Measurements from ENCODE around the gene SMIM10L2A. TPM values are rescaled to one million over a fixed set of nuclear protein-coding genes. Genes with fewer than 3 reads are reported as not detected.
"Not testable (repeated sequence)": the region's sequence is repeated elsewhere in the genome, so short reads cannot be mapped to it uniquely, and the experiment has no call there.

SMIM10L2A gene
- total and polyA plus RNA-seq, 5 experiments from 2014 or later, result 0.25 to 5.5 (median 0.46) TPM

DNA sequence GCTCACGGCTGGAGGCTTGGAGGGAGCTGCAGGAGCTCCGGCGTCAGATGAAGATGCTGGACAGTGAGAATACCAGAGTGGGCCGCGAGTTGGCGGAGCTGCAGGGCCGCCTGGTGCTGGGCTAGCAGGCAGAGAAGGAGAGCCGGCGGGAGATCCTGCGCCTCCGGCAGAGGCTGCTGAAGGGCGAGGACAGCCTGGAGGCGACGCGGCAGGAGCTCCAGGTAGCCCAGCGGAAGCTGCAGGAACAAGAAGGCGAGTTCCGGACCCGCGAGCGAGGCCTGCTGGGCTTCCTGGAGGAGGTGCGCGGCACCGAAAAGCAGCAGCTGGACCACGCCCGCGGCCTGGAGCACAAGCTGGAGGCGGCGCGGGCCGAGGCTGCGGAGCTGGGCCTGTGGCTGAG is 14.7 kb downstream of the SMIM10L2A start:
- no peak overlapping the region for H3K27ac Mint-ChIP-seq
- POLR2A ChIA-PET, result interaction anchor here (1.2 kb wide), 1 partner anchor 15 kb away, joined by 3 read pairs; the partner anchor contains the start of gene SMIM10L2A
- H3K4me3 Mint-ChIP-seq, result no peak overlapping the region
- peaks cover 0 to 2% (median 0%) of the 10 kb centered on the region in 4 donors for H3K4me1 Mint-ChIP-seq
- H3K36me3 Mint-ChIP-seq, result peaks cover 0 to 4% (median 2%) of the 10 kb centered on the region in 3 donors
- no peak for DNase-seq
- H3K9me3 Mint-ChIP-seq, result peaks cover 0 to 6% (median 3%) of the 10 kb centered on the region in 9 donors
- H3K27me3 Mint-ChIP-seq, result no peaks in the 10 kb centered on the region
- no peak for ATAC-seq

GRCh38 chrX:135436966-135437866 is 15.5 kb downstream of the SMIM10L2A start:
- peak overlapping the region in 1 of 10 donors; percentile 48 for H3K27ac Mint-ChIP-seq
- no peaks in the 10 kb centered on the region for H3K9me3 Mint-ChIP-seq
- no peaks in the 10 kb centered on the region for H3K36me3 Mint-ChIP-seq
- ATAC-seq (no peak), DNase-seq (no peak)
- no peaks in the 10 kb centered on the region for H3K27me3 Mint-ChIP-seq
- POLR2A ChIA-PET, result no interaction called here
- no peaks in the 10 kb centered on the region for H3K4me1 Mint-ChIP-seq
- H3K4me3 Mint-ChIP-seq, result no peak overlapping the region

GRCh38 chrX:135437867-135438733 is 16.4 kb downstream of the SMIM10L2A start:
- ATAC-seq (no peak), DNase-seq (no peak)
- H3K9me3 Mint-ChIP-seq, result no peaks in the 10 kb centered on the region
- no peaks in the 10 kb centered on the region for H3K27me3 Mint-ChIP-seq
- no peak overlapping the region for H3K4me3 Mint-ChIP-seq
- no peak overlapping the region for H3K27ac Mint-ChIP-seq
- POLR2A ChIA-PET, result no interaction called here
- H3K4me1 Mint-ChIP-seq, result no peaks in the 10 kb centered on the region
- H3K36me3 Mint-ChIP-seq, result no peaks in the 10 kb centered on the region

- Mint-ChIP-seq H3K27me3 (no peaks in the 10 kb centered on the region), H3K4me3 (no peak overlapping the region), H3K27ac (no peak overlapping the region), H3K9me3 (no peaks in the 10 kb centered on the region), H3K4me1 (no peaks in the 10 kb centered on the region), H3K36me3 (no peaks in the 10 kb centered on the region)
- DNase-seq (no peak), ATAC-seq (no peak)
- POLR2A ChIA-PET, result no interaction called here
Measured at GRCh38 chrX:135438734-135439043, 16.9 kb downstream of the SMIM10L2A start.

GRCh38 chrX:135449637-135450550 is 28.1 kb downstream of the SMIM10L2A start:
- Mint-ChIP-seq H3K27ac (peak overlapping the region in 3 of 10 donors; percentile 17 to 56 (median 34)), H3K27me3 (no peaks in the 10 kb centered on the region)

GRCh38 chrX:135453381-135453780 is 31.6 kb downstream of the SMIM10L2A start:
- H3K4me1 Mint-ChIP-seq, result no peaks in the 10 kb centered on the region
- H3K4me3 Mint-ChIP-seq, result no peak overlapping the region
- DNase-seq (no peak), ATAC-seq (no peak)
- peaks cover 0 to 3% (median 0%) of the 10 kb centered on the region in 5 donors for H3K27me3 Mint-ChIP-seq
- peaks cover 0 to 6% (median 5%) of the 10 kb centered on the region in 3 donors for H3K36me3 Mint-ChIP-seq
- POLR2A ChIA-PET, result no interaction called here
- peaks cover 0 to 9% (median 0%) of the 10 kb centered on the region in 9 donors for H3K9me3 Mint-ChIP-seq
- H3K27ac Mint-ChIP-seq, result no peak overlapping the region

More at GRCh38 chrX:135449637-135450550, 28.1 kb downstream of the SMIM10L2A start:
- no peak overlapping the region for H3K4me3 Mint-ChIP-seq
- DNase-seq (no peak), ATAC-seq (no peak)
- H3K4me1 Mint-ChIP-seq, result no peaks in the 10 kb centered on the region
- no peaks in the 10 kb centered on the region for H3K36me3 Mint-ChIP-seq
- H3K9me3 Mint-ChIP-seq, result peaks cover 0 to 2% (median 0%) of the 10 kb centered on the region in 9 donors
- POLR2A ChIA-PET, result no interaction called here

GRCh38 chrX:135454816-135455215 is 33.1 kb downstream of the SMIM10L2A start:
- DNase-seq, result no peak
- ATAC-seq, result no peak
- H3K27me3 Mint-ChIP-seq, result peaks cover 0 to 3% (median 0%) of the 10 kb centered on the region in 5 donors
- H3K27ac Mint-ChIP-seq, result no peak overlapping the region
- H3K4me3 Mint-ChIP-seq, result no peak overlapping the region
- peaks cover 0 to 9% (median 0%) of the 10 kb centered on the region in 9 donors for H3K9me3 Mint-ChIP-seq
- H3K4me1 Mint-ChIP-seq, result no peaks in the 10 kb centered on the region
- H3K36me3 Mint-ChIP-seq, result peaks cover 0 to 6% (median 5%) of the 10 kb centered on the region in 3 donors
- POLR2A ChIA-PET, result no interaction called here

DNA sequence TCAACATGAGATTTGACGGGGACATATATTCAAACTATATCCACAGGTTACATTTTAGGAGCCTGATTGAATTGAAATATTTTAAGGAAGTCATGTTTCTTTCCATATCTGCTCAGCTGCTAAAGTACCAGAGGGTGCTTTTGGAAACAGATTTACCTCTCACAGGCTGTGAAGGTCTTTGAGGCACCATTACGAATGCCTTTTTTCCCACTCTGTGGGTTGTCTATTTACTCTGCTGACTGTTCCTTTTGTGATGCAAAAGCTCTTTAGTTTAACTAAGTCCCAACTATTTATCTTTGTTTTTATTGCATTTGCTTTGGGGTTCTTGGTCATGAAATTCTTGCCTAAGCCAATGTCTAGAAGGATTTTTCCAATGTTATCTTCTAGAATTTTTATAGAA is 40.0 kb downstream of the SMIM10L2A start:
- H3K36me3 Mint-ChIP-seq, H3K27ac Mint-ChIP-seq, POLR2A ChIA-PET, DNase-seq, H3K4me1 Mint-ChIP-seq, H3K4me3 Mint-ChIP-seq, H3K9me3 Mint-ChIP-seq, ATAC-seq: not testable (repeated sequence)
- H3K27me3 Mint-ChIP-seq, result peaks cover 0 to 11% (median 0%) of the 10 kb centered on the region in 5 donors

DNA sequence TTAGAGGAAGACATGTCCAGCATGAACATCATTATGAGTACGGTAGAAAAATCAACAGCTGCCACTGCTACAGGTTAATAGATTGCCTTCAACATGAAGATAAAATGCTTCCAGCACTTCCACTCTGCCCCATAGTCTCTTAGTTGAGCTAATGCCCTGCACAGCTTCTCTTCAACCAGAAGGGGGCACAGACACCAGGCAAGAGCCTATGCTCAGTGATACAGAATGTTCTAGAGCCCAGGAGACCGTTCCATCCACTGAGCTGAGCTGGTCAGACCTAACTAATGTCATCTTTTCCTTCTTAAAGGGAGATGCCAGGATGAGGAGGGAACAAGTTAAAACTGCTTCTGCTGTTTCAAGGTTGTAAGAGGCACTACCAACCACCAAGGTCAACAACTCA is 42.2 kb downstream of the SMIM10L2A start:
- no peak for DNase-seq
- no peaks in the 10 kb centered on the region for H3K36me3 Mint-ChIP-seq
- no peaks in the 10 kb centered on the region for H3K9me3 Mint-ChIP-seq
- peaks cover 0 to 3% (median 0%) of the 10 kb centered on the region in 4 donors for H3K4me1 Mint-ChIP-seq
- no peak overlapping the region for H3K27ac Mint-ChIP-seq
- no peak for ATAC-seq
- POLR2A ChIA-PET, result no interaction called here
- no peak overlapping the region for H3K4me3 Mint-ChIP-seq
- H3K27me3 Mint-ChIP-seq, result peaks cover 0 to 8% (median 1%) of the 10 kb centered on the region in 5 donors

GRCh38 chrX:135476378-135476777 is 54.6 kb downstream of the SMIM10L2A start:
- peaks cover 2 to 6% (median 3%) of the 10 kb centered on the region in 4 donors for H3K4me1 Mint-ChIP-seq
- no peak overlapping the region for H3K27ac Mint-ChIP-seq
- no peak for DNase-seq
- peaks cover 0 to 5% (median 0%) of the 10 kb centered on the region in 5 donors for H3K27me3 Mint-ChIP-seq
- POLR2A ChIA-PET, result no interaction called here
- no peaks in the 10 kb centered on the region for H3K9me3 Mint-ChIP-seq
- no peaks in the 10 kb centered on the region for H3K36me3 Mint-ChIP-seq
- H3K4me3 Mint-ChIP-seq, result no peak overlapping the region
- no peak for ATAC-seq

DNA sequence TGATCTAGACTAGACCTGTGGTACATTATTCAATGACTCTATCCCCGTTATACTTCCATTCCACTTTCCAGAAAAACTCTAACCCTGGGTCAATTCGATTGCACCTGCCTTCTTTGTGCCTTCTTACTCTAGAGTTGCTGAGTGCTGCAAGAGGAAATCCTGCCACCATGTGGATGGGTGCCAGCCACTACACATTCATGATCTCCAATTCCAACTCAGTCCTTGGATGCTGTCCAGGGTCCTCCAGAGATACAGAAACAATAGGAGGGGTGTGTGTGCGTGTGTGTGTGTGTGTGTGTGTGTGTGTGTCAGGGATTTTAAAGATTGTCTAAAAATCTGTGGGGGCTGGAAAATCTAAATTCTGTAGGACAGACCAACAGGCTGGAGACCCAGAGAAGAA is 55.8 kb downstream of the SMIM10L2A start:
- no peak overlapping the region for H3K4me3 Mint-ChIP-seq
- H3K9me3 Mint-ChIP-seq, result no peaks in the 10 kb centered on the region
- ATAC-seq (peak; percentile 73 to 75), DNase-seq (peak; percentile 1 to 65 (median 28))
- no peaks in the 10 kb centered on the region for H3K36me3 Mint-ChIP-seq
- H3K27ac Mint-ChIP-seq, result no peak overlapping the region
- POLR2A ChIA-PET, result no interaction called here
- peaks cover 2 to 6% (median 3%) of the 10 kb centered on the region in 4 donors for H3K4me1 Mint-ChIP-seq
- H3K27me3 Mint-ChIP-seq, result peaks cover 0 to 3% (median 0%) of the 10 kb centered on the region in 5 donors

Data from naive thymus-derived CD8-positive, alpha-beta T cell (primary cell).